Spleen (tissue), 11 donors: ENCODE results near the gene DCTN3. TPM values are rescaled to one million over a fixed set of nuclear protein-coding genes. Genes with fewer than 3 reads are reported as not detected.

ENCODE experiments used
- DNase-seq: peaks from one replicate; pipeline ENCODE4 v3.0.0-alpha.2; 2020
- H3K27ac ChIP-seq, 8 donors: fragments of 200-600 bp; sonication (generic) in 7 of 8; 1 replicate in 4 of 8; 2 replicates in 4 of 8; pipeline versions ENCODE4 v1.5.0 to v1.8.0; 2016 to 2021; ENCODE audit warnings: inconsistent platforms in 4 of 8, mild to moderate bottlenecking in 4 of 8, moderate library complexity in 1 of 8
- H3K27me3 ChIP-seq, 7 donors: fragments of 200-600 bp; sonication (generic) in 6 of 7; replicated peaks in 1 of 7; 1 replicate in 4 of 7; 2 replicates in 3 of 7; pipeline versions ENCODE4 v1.5.0 to v1.8.0; 2016 to 2021; ENCODE audit warnings: inconsistent platforms in 3 of 7, mild to moderate bottlenecking in 1 of 7
- H3K36me3 ChIP-seq, 6 donors: fragments of 200-600 bp; sonication (generic) in 5 of 6; 1 replicate in 4 of 6; 2 replicates in 2 of 6; pipeline versions ENCODE4 v1.5.0 to v1.8.0; 2016 to 2021; ENCODE audit warnings: inconsistent platforms in 2 of 6
- H3K4me1 ChIP-seq, 6 donors: fragments of 200-600 bp; sonication (generic) in 5 of 6; 1 replicate in 3 of 6; 2 replicates in 3 of 6; pipeline versions ENCODE4 v1.5.0 to v1.8.0; 2016 to 2021; ENCODE audit warnings: inconsistent platforms in 3 of 6
- H3K4me3 ChIP-seq, 8 donors: fragments of 200-600 bp; sonication (generic) in 7 of 8; 1 replicate in 4 of 8; 2 replicates in 4 of 8; pipeline versions ENCODE4 v1.5.0 to v1.8.0; 2016 to 2021; ENCODE audit warnings: inconsistent platforms in 4 of 8, mild to moderate bottlenecking in 4 of 8, moderate library complexity in 2 of 8
- H3K9me3 ChIP-seq, 8 donors: fragments of 200-600 bp; sonication (generic) in 7 of 8; 1 replicate in 4 of 8; 2 replicates in 4 of 8; pipeline versions ENCODE4 v1.5.0 to v1.8.0; 2016 to 2021; ENCODE audit warnings: inconsistent platforms in 4 of 8
- POLR2A ChIP-seq, 3 donors: fragments of 450-650 bp; IDR thresholded peaks; one replicate each; pipeline ENCODE4 v1.5.1; 2017; ENCODE audit warnings: antibody characterized with exemption in 3 of 3, mild to moderate bottlenecking in 1 of 3
- POLR2AphosphoS5 ChIP-seq, 3 donors: sonication (generic); formaldehyde crosslinking; IDR thresholded peaks; one replicate each; pipeline ENCODE4 v1.5.1; 2017; ENCODE audit warnings: antibody characterized with exemption in 3 of 3
- WGBS, 5 donors: extraction: QIAGEN DNeasy Blood & Tissue Kit in 3 of 5; methylation state at CpG; one replicate each; pipeline versions ENCODE4 v1.1.5 to v1.1.7; 2013 to 2018; 5-methylcytosine and 5-hydroxymethylcytosine counted together
- intact Hi-C: fragments of 100-400 bp; cut with DNase I; formaldehyde crosslinking; loops from one replicate; pipeline ENCODE4 v1.15.0; 2023; ENCODE audit warnings: low total_unique reads
- polyA plus RNA-seq, 3 donors: library from polyadenylated mRNA; stranded (reverse); fragments of 200-250 nt; gene quantifications; one replicate each; pipeline ENCODE4 v1.2.1, GENCODE V29; 2013
- total RNA-seq, 7 donors: library from RNA; depleted of rRNA in 3 of 7; stranded (reverse); fragments of >200 nt in 3 of 7; fragmentation: NEBNext Ultra II Directional in 4 of 7; extraction: Animal tissue kit (Norgen Biotek cat#: 25700) in 4 of 7; gene quantifications; one replicate each; pipeline versions ENCODE4 v1.1.0 to v1.2.1, GENCODE V29; 2016 to 2021
- TF ChIP-seq, protein P1 (sequence below), 11 experiments: fragments of 200-600 bp in 7 of 11; fragments of 450-650 bp in 4 of 11; sonication (generic) in 4 of 11; IDR thresholded peaks in 8 of 11; conservative IDR thresholded peaks in 3 of 11; 1 replicate in 7 of 11; 2 replicates in 4 of 11; pipeline versions ENCODE4 v1.4.0 to v1.8.0; 2016 to 2021; ENCODE audit warnings: antibody characterized with exemption in 11 of 11, inconsistent platforms in 4 of 11, mild to moderate bottlenecking in 1 of 11
- donor health status: healthy with polysubstance abuse.
- donor health status: DM: no; HTN: no; CAD: no; lungs with moderate emphysema.
- donor health status: DM: no; HTN: no; CAD: no.
- donor health status: Bipolar disorder and iron deficiency.
- donor health status: healthy.
- donor health status: DM: no; HTN: no; CAD: no.
- donor health status: DM: yes; HTN: yes; CAD: no.

Gene DCTN3
- total and polyA plus RNA-seq, 10 donors, result 43.8 to 79.8 (median 56.7) TPM

DNA sequence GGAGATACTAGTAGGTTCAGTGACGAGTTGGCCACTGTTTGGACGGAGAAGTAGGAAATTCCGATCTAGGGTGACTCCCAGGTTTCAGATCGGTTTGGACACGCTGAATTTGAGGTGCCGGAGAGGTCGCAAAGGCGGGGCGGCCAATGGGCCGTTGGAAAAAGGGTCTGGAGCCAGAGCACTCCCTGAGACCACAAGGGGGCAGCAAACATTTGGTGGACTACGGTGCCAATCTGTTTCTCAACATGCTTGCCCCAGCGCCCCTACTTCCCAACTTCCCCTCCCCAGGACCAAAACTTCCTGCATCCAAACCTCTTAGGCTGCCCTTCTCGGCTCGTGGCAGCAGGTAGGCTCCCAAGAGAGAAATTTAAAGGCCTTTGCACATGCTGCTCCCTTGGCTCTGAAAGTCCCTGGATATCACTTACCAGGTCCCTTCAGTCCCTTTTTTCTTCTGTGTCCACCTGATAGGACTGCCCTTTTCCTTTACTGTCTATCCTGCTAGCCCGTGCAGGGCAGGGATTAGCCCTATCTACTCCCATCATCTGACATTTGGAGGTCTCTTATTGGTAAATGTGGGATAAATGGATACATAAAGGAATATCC is 7.4 kb downstream of the DCTN3 start:
- TF ChIP-seq, protein P1, sequence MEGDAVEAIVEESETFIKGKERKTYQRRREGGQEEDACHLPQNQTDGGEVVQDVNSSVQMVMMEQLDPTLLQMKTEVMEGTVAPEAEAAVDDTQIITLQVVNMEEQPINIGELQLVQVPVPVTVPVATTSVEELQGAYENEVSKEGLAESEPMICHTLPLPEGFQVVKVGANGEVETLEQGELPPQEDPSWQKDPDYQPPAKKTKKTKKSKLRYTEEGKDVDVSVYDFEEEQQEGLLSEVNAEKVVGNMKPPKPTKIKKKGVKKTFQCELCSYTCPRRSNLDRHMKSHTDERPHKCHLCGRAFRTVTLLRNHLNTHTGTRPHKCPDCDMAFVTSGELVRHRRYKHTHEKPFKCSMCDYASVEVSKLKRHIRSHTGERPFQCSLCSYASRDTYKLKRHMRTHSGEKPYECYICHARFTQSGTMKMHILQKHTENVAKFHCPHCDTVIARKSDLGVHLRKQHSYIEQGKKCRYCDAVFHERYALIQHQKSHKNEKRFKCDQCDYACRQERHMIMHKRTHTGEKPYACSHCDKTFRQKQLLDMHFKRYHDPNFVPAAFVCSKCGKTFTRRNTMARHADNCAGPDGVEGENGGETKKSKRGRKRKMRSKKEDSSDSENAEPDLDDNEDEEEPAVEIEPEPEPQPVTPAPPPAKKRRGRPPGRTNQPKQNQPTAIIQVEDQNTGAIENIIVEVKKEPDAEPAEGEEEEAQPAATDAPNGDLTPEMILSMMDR (IDR thresholded peaks at IDR 0.05 in 8 of 11, conservative IDR thresholded peaks at IDR 0.05 in 3 of 11), result peak; percentile 66 to 93 (median 86)
- no peak for TF ChIP-seq POLR2AphosphoS5 (IDR thresholded peaks at IDR 0.05)
- no peak for TF ChIP-seq POLR2A (IDR thresholded peaks at IDR 0.05)
- WGBS, 5 donors, result 1 to 2% (median 2%) methylated on average over 15 of the region's 15 CpGs
- peak overlapping the region; percentile 49 to 81 (median 56) for H3K4me3 ChIP-seq
- no peaks in the 10 kb centered on the region for H3K9me3 ChIP-seq
- peaks cover 3 to 34% (median 26%) of the 10 kb centered on the region in 6 donors for H3K4me1 ChIP-seq
- peaks cover 3 to 46% (median 38%) of the 10 kb centered on the region in 6 donors for H3K36me3 ChIP-seq
- no peaks in the 10 kb centered on the region for H3K27me3 ChIP-seq
- intact Hi-C loops, result loop anchor here (5.0 kb wide), 1 partner anchor 156 kb away; the partner anchor contains the start of genes DNAI1 and FAM219A
- H3K27ac ChIP-seq, result peak overlapping the region in 7 of 8 donors; percentile 82 to 90 (median 89)
- DNase-seq, result peak; percentile 88

DNA sequence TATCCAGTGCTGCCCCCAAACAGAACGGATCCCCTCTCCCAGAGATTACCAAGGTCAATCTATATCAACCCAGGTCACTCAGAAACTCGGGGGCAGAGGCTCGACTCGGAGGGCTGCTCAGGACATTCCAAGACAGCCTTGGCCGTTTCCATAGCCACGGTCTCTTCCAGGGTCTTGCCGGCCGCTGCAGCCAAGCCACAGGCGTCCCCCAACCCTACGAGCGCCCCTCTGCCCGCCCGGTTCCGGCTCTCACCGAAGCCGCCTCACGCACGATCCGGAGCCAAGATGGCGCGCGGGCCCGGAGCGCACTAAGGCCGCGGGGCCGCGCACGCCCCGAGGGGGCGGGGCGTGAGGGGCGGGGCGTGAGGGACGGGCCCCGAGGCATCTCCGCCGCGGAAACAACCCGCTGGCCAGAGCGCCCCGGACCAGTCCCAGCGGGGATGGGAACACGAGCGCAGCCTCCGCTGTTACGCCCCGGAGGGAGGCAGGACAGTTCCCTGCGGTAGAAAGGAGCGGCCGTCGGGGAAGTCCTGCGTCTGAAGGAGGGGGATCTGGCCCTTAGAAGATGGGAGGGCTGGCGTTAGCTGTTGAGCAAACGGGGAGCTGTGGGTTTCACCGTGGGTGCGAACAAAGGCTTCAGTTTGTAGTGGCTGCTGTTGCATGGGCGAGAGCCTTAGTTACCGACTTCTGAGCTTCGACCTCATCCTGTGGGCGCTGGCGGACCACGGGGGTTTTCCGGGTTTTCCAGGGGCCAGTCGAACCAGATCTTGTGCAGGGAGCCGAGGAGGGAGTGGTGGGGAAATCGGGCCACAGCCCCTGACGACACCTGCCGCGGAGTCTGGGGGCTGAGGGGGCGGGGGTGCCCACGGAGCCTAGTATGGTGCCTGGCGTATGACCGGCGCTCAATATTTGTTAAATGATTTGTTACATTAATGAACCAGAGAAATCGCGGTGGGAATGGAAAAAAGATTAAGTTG is 8.2 kb downstream of the DCTN3 start, which contains the start of gene RPP25L:
TSS of gene RPP25L (minus strand) at position 287 of the 977 bp plus-strand sequence. CDS start 801 bp downstream, outside the sequence.
- Histone ChIP-seq H3K27ac (peak within 1 kb of the TSS; percentile 80 to 90 (median 87)), H3K36me3 (peaks cover 0 to 38% (median 30%) of the 10 kb centered on the region in 6 donors), H3K9me3 (no peaks in the 10 kb centered on the region), H3K27me3 (no peaks in the 10 kb centered on the region), H3K4me3 (peak within 1 kb of the TSS; percentile 49 to 81 (median 56)), H3K4me1 (peaks cover 3 to 34% (median 26%) of the 10 kb centered on the region in 6 donors)
- peak; percentile 94 for DNase-seq
- intact Hi-C loops, result loop anchor here (5.0 kb wide), 1 partner anchor 155 kb away; the partner anchor contains the start of genes DNAI1 and FAM219A
- TF ChIP-seq, protein P1 (IDR thresholded peaks at IDR 0.05 in 8 of 11, conservative IDR thresholded peaks at IDR 0.05 in 3 of 11), result no peak
- TF ChIP-seq POLR2A (IDR thresholded peaks at IDR 0.05), result peak in 2 of 3 donors; percentile 55 to 71
- peak; percentile 91 to 95 (median 95) for TF ChIP-seq POLR2AphosphoS5 (IDR thresholded peaks at IDR 0.05)
- 1% methylated on average over 44 to 77 of the region's 77 CpGs for WGBS, 5 donors

DNA sequence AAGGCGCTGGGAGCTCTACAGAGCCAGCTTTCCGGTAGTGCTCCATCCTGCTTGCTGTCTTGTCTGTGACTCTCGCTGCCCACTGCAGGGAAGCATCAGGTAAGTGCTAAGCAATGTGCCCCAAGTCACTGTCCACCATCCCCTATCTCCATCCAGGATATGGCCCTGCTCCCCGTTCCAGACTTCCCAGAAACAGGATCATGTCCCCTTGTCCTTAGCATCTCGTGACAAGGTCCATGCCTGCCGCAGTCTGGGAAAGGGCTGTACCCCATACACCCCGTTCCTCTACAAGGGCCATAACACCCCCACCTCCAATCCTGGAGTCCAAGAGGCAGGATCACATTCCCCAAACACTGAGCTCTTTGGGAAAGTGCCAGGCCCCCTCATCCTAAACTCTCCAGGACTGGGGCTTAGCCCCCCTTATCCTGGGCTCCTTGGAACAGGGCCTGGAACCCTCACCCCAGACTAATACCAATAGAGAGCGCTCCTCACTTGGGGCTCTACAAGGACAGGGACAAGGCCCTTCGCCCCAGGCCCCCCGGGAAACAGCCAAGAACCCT is 9.0 kb downstream of the DCTN3 start:
- TF ChIP-seq, protein P1 (IDR thresholded peaks at IDR 0.05 in 8 of 11, conservative IDR thresholded peaks at IDR 0.05 in 3 of 11), result no peak
- TF ChIP-seq POLR2A (IDR thresholded peaks at IDR 0.05) (no peak), POLR2AphosphoS5 (IDR thresholded peaks at IDR 0.05) (no peak)
- no peaks in the 10 kb centered on the region for H3K27me3 ChIP-seq
- H3K9me3 ChIP-seq, result no peaks in the 10 kb centered on the region
- peaks cover 3 to 34% (median 26%) of the 10 kb centered on the region in 6 donors for H3K4me1 ChIP-seq
- H3K36me3 ChIP-seq, result peaks cover 0 to 30% (median 23%) of the 10 kb centered on the region in 6 donors
- no peak for DNase-seq
- H3K27ac ChIP-seq, result peak overlapping the region; percentile 80 to 90 (median 87)
- whole genome bisulfite sequencing, 5 donors, result 65 to 74% (median 70%) methylated on average over 6 to 10 of the region's 10 CpGs
- intact Hi-C loops, result loop anchor here (5.0 kb wide), 1 partner anchor 154 kb away; the partner anchor contains the start of genes DNAI1 and FAM219A
- H3K4me3 ChIP-seq, result peak overlapping the region; percentile 49 to 81 (median 56)
